HG03378 (cell line): ENCODE measurements around the gene MFSD6L.

Experiments
- ATAC-seq: cut with Tn5 transposase; IDR thresholded peaks from one replicate; pipeline ENCODE4 v1.9.1; 2021; ENCODE audit warnings: mild to moderate bottlenecking, moderate library complexity; ENCODE audit not compliant: unreplicated experiment

MFSD6L gene, protein sequence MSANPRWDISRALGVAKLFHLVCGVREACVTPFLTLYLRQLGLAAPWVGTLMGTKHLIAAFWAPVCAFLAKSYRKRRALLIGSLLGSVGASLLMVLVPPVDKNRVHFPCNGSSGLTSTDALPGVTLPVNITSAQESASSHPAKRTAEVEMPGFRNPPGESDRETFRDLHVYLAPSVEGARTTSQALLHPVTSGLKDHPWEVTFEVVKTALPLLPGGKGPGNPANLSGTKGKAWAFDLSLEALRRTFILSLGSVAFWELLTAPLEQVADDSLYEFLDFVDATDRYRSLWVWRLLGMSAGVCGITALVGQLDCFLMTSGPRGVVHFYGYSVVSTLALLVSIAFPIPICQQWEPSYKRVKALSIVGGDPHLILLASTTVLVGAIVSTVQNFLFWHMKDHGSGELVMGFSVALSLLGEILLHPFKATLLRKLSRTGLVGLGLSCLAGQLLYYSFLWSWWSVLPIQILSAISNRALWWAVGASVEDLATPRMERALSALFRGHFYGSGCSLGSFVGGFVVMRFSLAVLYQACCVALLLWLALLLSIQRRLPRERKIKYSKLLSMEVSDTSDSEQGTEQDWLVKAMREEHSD

DNA sequence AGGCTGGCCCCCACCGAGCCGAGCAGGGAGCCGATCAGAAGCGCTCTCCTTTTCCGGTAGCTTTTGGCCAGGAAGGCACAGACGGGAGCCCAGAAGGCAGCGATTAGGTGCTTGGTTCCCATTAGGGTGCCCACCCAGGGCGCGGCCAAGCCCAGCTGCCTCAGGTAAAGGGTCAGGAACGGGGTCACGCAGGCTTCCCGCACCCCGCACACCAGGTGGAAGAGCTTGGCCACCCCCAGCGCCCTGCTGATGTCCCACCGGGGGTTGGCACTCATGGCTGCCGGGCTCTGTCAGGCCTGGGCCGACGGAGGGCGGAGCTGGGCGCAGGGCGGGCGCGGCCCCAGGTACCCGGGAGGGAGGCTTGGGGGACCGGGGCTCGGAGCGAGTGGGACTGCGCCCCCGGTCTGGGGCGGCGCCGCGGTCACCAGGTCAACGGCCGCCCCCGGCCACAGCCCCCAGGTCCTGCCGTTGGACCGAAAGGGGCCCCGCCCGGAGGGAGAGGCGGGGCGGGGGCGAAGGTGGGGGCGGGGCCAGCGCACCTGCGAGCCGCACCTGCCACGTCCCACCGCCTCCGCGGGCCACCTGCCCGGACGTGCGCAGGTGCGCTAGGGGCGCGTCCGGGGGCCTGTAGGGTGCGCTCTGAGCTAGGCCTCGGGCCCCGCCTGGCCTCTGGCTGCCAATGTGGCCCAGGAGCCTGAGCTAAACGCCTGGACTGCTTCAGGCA is at the start of gene MFSD6L:
Gene MFSD6L, minus strand, starts transcription at position 520 of the 724 bp plus-strand sequence. Its CDS starts 245 bp downstream, at position 275.
- ATAC-seq, result no peak

DNA sequence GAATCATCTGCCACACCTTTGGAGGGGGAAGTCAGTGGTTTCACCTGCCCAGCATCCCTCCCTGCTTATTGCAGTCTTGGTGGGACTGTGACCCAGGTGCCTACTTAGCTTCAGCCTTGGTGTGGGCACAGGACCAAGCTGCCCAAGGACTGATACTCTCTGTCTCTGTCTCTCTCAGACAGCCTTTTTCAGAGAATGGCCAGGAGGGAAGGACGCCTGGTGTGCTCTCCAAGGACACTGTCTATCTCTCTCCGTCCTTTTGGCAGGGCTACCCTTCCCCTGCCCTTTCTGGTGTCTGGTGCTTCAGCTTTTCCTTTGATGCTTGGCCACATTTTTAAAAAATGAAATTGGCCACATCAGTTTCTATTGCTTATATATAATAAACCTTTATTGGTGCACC is 48.7 kb upstream of the MFSD6L start:
- no peak for ATAC-seq

DNA sequence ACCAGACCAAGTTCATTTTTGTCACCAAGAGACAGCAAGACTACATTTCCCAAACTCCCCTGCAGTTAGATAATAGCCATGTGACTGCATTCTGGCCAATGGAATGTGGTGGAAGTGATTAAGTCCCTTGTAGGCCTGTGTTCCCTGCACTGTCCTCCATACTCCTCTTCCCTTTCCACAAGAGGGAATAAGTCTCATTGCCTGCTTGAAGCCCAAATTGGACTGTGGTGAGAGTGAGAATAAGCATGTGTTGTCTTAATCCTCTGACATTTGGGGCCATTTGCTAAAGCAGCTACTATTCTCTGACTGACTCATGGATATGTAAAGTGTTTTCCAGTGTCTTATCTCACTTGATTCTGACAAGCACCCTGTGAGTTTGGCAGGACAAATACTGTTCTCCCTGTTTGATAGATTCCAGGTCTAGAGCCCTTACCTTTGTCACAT is 47.6 kb upstream of the MFSD6L start:
- no peak for ATAC-seq

DNA sequence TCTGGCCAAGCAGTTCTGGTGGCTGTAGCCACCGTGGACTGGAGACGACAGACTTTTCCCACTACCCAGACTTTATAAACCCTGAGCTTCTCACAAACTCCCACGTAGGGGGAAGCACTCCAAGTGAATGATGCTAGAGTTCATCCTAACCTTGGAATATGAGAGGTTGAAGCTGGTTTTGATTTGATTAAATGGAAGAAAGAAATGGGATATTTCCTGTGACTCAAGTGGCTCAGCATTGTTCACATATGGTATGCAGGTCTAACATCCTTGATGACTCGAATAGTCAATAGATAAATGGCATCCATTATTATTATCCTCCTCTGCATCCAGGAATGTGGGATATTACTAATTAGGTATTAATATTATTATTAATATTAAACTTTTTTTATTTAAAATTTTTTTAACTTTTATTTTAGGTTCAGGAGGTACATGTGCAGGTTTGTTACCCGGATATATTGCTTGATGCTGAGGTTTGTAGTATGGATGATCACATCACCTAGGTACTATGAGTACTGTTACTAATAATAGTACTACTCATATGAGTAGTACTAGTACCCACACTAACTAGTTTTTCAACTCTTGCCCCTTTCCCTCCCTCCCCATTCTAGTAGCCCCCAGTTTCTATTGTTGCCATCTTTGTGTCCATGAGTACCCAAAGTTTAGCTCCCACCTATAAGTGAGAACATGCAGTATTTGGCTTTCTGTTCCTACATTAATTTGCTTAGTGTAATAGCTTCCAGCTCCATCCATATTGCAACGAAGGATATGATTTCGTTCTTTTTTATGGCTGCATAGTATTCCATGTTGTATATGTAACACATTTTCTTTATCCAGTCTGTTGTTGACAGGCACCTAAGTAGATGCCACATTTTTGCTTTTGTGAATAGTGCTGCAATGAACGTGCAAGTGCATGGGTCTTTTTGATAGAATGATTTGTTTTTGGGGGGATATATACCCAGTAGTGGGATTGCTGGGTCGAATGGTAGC is 45.4 kb upstream of the MFSD6L start:
- no peak for ATAC-seq

DNA sequence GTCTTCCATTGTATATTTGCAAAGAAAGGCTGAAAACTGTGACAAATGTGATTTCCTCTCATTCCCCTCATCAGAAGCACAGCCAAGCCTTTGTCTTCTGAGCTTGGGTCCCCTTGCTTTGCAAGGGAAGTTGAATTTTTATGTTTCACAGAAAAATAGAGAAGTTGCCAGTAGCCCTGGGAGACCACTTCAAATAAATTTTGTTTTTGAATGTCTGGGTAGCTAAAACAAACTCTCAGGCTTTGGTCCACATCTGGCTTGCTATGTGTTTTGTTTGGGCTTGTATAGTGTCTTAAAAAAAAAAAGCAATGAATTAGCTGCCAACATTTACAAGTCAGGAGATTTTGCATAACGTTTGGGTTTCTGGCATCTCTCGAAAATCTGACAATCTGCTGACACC is 44.2 kb upstream of the MFSD6L start:
- ATAC-seq, result no peak

DNA sequence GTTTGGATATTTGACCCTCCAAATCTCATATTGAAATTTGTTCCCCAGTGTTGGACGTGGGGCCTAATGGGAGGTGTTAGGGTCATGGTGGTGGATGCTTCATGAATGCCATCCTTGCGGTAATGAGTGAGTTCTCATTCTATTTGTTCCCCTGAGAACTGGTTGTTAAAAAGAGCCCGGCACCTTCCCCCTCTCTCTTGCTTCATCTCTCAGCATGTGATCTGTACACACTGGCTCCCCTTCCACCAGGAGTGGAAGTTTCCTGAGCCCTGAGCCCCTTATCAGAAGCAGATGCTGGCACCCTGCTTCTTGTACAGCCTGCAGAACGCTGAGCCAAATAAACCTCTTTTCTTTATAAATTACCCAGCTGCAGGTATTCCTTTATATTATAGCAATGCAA is 42.7 kb upstream of the MFSD6L start:
- ATAC-seq, result no peak

DNA sequence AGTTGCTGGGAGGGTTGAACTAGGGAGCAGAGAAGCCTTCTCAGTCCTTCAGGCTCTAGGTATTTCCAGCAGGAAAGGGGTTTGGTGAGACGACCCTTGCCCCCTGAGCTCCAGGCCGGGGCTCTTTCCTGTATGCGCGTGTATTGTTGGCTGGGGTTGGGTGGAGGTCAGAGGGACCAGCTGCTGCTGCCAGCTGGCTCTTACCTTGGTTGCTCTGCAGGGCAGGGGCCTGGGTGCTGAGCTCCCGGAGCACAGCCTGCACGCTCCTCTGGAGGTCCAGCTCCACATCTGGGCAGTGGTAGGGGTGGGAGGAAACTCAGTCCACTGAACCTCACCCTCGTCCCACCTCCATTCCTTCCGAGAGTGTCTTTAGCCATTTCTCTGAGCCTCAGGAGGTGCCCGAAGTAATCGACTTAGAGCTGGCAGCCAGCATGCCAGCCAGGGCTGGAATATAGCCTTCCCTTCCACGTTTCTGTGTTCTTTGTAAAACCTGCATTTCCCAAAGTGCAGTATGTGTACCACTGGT is 40.3 kb upstream of the MFSD6L start:
- no peak for ATAC-seq

DNA sequence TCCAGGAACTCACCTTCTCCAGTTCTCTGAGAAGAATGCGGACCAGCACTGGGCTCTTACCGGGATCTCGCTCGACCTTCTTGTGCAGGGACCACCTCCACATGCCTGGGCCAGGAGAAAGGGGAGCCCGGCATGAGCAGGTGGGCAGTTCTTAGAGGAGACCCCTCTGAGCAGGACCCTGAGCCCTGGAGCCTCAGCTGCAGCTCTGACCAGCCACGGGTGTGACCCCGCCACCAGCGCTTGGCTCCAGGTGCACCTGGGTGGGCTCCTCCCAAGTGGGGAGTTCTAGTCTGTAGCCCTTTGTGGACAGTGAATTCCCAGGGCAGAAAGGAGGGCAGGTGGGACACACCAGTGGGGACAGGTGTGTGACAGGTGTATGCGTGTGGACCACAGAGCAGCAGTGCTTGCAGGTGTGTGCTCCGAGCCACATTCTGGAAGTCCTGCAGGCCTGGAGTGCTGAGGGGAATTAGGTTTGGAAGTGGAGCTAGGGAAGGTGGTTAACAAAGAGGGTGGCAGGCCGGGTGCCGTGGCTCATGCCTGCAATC is 39.5 kb upstream of the MFSD6L start:
- no peak for ATAC-seq

DNA sequence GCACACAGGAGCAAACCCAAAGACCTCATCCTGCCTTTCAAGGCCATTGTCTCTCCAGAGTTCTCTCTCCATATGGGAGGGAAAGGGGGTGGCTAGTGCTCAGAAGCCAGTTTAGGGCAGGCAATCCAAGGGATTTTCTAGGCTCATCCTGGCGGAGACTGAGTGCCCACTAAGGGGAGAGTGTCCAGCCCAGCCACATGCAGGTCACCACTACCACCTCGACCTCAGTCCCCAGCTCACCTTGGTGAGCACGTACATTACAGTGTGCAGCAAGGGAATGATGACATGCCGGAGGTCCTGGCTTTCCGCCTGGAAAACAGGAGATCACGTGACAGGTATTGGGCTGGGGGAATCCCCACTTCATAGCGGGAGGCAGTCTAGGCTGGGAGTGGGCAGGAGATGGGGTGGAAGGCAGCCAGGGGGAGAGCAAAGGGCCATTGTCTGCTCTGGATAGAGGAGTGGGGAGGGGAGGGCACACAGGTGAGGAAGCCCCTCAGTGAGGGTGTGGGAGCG is 38.5 kb upstream of the MFSD6L start:
- ATAC-seq, result no peak

DNA sequence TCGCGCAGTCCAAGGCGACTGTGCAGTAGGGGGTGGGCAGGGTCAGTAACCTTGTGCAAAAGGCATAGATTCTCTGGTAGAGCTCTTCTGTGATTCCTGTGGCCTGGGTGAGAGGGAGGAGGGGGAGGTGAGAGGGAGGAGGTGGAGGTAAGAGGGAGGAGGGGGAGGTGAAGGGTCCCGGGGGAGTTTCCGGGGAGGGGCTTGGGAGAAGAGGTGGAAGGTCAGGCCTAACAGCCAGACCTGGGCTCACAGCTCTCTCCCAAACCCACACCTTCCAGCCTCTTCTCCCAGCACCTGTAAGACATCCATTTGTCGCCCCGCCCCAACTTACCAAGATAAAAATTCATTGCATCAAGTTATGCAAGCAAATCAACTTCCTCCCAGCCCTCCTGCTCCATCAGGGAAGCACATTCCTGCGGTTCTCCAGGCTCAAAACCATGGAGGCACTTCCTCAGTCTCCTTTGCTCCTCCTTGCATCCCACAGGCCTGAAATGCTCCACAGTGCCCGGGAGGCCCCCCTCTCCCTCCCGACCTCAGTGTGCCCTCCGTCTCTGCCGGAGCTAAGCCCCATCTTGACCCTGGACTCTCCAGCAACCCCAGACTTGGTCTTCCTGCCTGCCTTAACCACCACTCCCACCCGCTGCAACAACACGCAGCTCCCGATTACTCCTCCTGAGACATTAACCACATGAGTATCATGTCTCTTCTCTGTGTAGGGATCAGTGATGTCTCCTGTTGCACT is 37.8 kb upstream of the MFSD6L start:
- ATAC-seq, result no peak

DNA sequence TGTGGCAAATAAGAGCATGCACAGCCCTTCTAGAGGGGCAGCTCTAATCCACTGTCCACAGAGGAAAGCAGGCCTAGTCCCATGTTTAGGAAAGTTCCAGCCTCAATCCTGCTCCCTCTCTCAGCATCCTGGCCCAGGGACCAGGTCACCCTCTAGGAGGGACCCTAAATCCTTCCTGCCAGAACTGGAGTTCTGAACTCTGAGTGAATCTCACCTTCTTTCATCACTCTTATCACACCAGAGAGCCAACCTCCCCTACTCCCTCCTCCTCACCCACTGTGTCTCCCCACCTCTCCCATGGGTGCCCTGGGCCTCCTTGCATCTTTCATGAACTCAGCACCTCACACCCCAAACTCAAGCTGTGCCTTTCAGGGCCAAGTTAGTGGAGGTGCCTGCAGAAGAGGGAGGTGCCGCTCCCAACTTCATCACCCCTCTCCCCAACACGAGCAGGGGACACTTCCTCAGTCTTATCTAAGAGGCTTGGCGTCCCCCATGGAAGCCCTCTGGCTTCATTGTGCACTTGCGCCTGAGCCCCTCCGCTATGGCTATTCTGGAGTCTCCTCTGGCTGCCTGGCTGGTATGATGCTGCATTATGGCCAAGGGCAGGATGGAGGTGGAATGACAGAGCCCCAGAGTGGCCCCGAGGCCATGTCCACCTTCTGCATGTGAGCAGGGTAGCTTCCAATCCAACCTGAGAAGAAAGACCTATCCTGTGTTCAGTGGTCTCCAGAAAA is 36.6 kb upstream of the MFSD6L start:
- ATAC-seq, result no peak

DNA sequence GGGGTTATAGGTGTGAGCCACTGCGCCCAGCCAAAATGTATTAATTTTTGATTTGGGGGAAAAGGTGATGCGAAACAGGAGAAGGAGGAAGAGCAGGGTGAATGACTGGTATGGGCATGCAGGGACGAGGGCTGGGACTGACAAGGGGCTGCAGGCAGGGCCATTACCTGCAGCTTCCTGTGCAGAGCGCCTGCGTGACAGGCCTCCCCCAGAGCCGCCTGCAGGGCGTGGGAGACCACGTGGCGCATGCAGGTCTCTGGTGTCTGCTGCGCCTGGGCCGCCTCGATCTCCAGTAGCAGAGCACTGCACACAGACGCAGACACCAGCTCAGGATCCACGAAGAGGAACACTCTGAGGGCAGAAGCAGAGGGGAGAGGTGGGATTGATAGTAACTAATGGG is 35.9 kb upstream of the MFSD6L start:
- ATAC-seq, result no peak

DNA sequence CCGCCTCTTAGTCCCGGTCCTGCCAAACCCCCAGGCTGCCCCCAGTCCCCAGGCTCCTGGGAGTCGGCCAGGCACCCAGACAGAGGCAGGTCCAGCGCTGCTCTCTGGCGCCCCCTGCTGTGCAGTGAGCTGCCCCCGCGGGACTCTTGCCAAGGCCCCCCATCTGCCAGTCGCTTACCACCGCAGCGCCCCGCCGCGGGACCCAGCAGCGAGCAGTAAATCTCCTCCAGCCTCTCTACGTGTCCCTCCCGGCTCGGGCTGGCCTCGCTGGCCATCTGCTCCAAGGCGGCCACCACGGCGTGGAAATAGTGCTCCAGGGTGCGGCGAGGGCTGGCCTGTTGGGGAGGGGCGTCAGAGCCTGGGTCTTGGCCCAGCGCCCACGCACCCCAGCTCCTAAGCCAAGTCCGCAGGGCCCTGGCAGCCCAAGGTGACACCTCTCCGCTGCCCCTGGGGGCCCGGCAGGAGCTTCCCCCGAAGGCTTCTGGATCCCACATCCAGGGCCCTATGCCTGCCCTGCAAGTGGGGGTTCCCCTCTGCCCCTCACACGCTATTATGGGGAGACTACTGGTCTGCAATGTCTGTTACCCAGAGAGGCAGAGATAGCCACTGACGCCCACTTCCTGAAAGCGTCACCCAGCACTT is 33.7 kb upstream of the MFSD6L start:
- no peak for ATAC-seq

DNA sequence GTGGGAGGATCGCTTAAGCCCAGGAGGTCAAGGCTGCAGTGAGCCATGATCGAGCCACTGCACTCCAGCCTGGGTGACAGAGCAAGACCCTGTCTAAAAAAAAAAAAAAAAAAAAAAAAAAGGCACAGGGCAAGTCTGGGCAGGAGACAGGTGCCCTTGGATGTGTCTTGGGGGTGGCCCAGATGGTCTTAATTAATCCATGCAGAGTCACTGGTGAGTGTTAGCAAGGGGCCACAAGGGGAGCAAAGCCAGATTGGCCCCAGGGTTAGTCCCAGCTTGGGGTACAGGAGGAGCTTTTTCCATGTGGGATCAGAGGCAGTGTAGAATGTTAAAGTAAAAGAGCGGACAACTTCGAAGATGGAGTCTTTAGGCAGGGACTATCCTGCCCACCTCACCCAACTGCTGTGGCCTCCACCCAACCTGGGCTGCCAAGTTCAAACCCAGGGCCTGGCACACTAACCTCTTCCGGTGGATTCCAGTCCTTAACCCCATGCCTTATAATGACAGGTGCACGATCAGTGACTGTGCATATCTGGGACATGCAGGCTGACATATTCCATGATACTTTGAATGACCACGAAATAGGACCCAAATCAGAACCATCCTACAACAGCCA is 32.2 kb upstream of the MFSD6L start:
- ATAC-seq, result no peak

DNA sequence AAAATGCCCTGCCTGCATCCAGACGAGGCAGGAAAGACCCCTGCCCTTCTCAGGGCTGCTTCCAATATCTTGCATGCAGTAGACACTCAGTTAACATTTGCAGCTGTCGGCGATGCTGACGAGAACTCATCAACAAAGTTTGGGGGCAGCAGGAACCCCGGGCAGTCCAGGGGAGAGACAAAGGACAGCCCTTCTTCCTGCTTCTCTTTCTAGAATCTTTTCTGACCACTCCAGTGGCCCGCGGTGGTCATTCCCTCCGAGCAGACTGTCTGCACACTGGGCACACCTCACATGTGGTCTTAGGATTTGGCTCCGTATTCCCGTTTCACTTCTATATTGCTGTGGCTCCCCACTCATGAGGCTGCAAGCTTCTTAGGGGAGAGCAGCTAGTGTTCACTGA is 31.0 kb upstream of the MFSD6L start:
- ATAC-seq, result no peak

DNA sequence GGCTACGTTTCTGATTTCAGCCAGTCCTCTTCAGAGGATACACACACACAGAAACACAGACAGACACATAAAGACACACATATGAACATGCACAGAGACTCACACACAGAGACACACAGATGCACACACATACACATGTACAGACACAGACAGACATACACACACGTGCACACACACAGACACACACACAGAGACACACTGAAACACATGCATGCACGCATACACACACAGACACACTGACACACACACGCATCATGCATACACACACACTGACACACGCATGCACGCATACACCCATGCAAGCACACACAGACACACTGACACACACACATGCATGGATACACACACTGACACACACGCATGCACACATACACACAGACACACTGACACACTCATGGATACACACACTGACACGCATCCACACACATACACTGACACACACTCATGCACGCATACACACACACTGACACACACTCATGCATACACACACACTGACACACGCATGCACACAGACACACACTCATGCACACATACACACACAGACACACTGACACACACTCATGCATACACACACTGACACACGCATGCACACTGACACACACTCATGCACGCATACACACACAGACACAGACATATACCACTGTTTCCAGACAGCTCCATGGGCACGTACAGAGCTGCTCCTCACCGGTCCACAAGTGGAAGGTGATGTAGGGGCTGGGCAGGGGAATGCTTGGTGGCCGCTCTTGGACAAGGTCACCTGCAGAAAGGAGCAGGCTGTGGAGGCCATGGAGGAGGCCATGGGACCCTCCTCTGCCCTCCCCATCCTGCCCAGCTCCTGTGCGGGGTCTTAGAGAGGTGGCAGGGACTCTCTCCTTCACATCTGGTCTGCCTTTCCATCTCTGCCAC is 30.1 kb upstream of the MFSD6L start:
- no peak for ATAC-seq

DNA sequence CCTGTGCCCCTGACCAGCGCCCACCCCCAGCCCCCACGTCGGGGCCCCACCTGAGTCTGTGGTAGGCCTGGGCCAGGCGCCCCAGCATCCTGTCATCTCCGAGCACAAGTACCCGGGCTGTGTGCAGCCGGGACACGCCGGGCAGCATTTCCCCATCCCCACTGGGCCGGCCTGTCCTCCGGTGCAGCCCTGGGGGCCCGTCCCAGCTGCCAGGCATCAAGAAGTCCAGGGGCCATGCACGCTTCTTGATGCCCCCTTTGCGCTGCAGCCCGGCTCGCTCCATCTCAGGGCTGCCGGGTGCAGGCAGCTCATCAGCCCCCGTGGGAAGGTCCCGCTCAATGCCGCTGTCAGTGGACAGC is 29.3 kb upstream of the MFSD6L start:
- no peak for ATAC-seq
